ENCODE measurements around the gene PAPPA2. TPM values are rescaled to one million over a fixed set of nuclear protein-coding genes. Genes with fewer than 3 reads are reported as not detected.
"Not testable (repeated sequence)": the region's sequence is repeated elsewhere in the genome, so short reads cannot be mapped to it uniquely, and the experiment has no call there.

The PAPPA2 gene
- total RNA-seq, 2 experiments from 2014 or later: 0.03 TPM; not detected in 1

DNA sequence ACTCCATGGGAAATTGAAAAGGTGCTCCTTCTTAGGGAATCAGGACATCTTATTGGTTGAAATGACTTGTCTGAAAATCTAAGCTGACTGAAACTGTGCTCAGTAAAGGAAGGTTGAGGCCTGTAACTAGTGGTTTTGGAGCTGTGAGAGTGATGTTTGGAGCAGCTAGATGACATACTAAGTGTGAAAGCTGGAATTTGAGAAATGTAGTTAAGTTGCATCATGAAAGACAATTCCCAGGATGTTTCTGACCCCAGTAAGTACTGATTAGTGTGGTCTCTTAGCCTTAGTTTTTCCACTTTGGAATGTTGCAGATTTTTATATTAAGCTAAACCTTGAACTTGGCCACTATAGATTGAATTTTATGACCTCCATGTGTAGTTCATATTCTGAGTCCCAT is 154.9 kb downstream of the PAPPA2 start:
- no peaks in the 10 kb centered on the region for H3K27me3 Mint-ChIP-seq
- no peaks in the 10 kb centered on the region for H3K9me3 Mint-ChIP-seq

DNA sequence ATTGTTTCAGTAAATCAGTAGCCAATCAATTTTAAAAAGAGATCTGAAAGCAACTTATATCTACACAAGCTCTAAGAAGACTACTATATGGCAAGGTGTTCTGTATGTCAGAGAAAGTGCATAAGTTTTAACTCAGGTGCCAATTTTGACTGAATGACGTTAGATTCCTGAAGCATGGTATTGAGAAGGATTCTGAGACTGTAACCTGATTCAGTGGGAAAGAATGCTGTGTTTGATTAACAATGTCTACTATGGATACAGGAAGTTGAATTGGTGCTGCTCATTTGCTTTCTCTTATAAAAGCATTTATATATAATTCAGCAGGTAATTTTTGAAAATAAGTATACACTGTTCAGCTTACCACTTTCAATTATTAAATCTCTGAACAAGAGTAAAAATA is 156.3 kb downstream of the PAPPA2 start:
- Mint-ChIP-seq H3K4me1 (no peaks in the 10 kb centered on the region), H3K27ac (no peak overlapping the region), H3K4me3 (no peak overlapping the region), H3K27me3 (no peaks in the 10 kb centered on the region), H3K36me3 (no peaks in the 10 kb centered on the region), H3K9me3 (no peaks in the 10 kb centered on the region)
- no peak for DNase-seq
- no peak for ATAC-seq (ENCODE audit: low read depth)
- POLR2A ChIA-PET: no interaction called here

More for the DNA sequence above, 154.9 kb downstream of the PAPPA2 start:
- no peak overlapping the region for H3K4me3 Mint-ChIP-seq
- H3K4me1 Mint-ChIP-seq: no peaks in the 10 kb centered on the region
- H3K27ac Mint-ChIP-seq: no peak overlapping the region
- no peak for DNase-seq
- POLR2A ChIA-PET: no interaction called here
- no peaks in the 10 kb centered on the region for H3K36me3 Mint-ChIP-seq
- no peak for ATAC-seq (ENCODE audit: low read depth)

DNA sequence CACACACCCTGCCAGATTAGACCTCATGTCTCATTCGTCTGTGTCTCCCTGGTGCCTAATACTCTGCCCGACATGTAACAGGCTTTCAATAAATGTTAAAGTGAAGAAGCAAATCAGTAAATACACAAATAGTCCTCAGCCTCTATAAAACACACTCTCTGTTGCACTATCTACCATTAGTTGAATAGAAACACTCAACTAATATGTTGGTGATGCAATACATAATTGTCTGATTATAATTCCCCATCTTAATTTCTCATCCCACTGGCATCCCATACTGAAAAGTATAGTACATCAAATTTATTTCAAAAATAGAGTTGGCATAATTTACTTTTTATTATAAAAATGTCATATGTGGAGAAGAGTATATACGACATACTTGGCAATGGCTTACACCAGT is 162.4 kb downstream of the PAPPA2 start:
- Mint-ChIP-seq H3K4me3 (no peak overlapping the region), H3K36me3 (no peaks in the 10 kb centered on the region), H3K9me3 (no peaks in the 10 kb centered on the region), H3K4me1 (no peaks in the 10 kb centered on the region), H3K27me3 (no peaks in the 10 kb centered on the region), H3K27ac (no peak overlapping the region)
- POLR2A ChIA-PET: no interaction called here
- DNase-seq (no peak), ATAC-seq (ENCODE audit: low read depth) (no peak)

DNA sequence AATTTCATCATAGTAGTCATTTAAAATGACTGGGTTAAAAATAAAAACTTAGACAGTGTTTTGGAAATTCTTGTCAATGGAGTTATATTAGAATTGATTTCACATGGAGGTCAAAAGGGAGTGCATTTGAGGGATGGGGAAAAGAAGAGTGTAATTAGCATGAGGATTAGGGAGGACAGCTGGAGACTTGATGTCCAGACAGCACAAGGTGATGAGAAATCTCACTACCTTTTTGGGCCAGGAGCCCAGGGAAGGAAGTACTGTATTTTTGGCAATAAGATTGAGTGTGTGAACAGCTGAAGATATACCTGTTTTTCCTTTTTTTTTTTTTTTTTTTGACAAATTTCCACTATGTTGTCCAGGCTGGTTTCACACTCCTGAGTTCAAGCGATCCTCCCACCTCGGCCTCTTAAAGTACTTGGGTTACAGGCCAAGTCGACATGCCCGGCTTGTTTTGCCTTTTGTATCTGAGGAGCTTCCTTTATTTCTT is 163.6 kb downstream of the PAPPA2 start:
- Mint-ChIP-seq H3K36me3 (no peaks in the 10 kb centered on the region), H3K9me3 (no peaks in the 10 kb centered on the region), H3K27ac (no peak overlapping the region), H3K4me1 (no peaks in the 10 kb centered on the region), H3K4me3 (no peak overlapping the region), H3K27me3 (no peaks in the 10 kb centered on the region)
- ATAC-seq (ENCODE audit: low read depth): no peak
- no peak for DNase-seq
- POLR2A ChIA-PET: no interaction called here

DNA sequence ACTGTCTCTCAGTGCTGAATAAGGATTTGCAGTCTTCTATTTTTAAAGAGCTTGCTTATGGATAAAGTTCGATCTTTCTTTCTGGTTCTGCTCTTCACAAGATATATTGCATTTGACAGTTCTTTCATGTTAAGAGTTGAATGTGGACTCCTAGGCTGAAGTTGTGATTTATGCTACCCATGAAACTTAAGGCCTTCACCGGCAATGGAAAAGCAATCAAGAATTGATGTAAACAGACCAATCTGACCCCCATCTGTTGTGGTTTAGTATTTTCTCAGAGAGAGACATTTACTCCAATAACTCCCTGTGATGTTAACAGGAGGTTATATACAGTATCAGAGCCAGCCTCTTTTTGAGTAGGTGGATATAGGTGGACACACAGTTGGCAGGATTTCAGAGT is 165.8 kb downstream of the PAPPA2 start:
- Mint-ChIP-seq H3K27ac (no peak overlapping the region), H3K27me3 (no peaks in the 10 kb centered on the region), H3K4me3 (no peak overlapping the region), H3K36me3 (no peaks in the 10 kb centered on the region), H3K4me1 (no peaks in the 10 kb centered on the region), H3K9me3 (no peaks in the 10 kb centered on the region)
- POLR2A ChIA-PET: no interaction called here
- no peak for ATAC-seq (ENCODE audit: low read depth)
- DNase-seq: no peak

DNA sequence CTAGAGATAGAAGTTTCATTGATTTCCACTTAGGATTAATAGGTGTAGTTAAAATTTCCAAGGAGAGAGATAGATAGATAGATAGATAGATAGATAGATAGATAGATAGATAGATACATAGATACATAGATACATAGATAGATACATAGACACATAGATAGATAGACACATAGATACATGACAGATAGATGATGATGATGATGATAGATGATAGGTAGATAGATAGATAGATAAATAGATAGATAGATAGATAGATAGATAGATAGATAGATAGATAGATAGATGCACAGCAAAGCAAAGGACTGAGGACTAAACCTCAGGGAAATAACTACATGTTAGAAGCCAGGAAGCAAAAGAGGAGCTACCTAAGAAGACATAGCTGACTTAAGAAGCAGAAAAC is 171.8 kb downstream of the PAPPA2 start:
- H3K4me1 Mint-ChIP-seq; H3K9me3 Mint-ChIP-seq; ATAC-seq (ENCODE audit: low read depth); POLR2A ChIA-PET; DNase-seq; H3K27ac Mint-ChIP-seq; H3K36me3 Mint-ChIP-seq; H3K27me3 Mint-ChIP-seq; H3K4me3 Mint-ChIP-seq: not testable (repeated sequence)

DNA sequence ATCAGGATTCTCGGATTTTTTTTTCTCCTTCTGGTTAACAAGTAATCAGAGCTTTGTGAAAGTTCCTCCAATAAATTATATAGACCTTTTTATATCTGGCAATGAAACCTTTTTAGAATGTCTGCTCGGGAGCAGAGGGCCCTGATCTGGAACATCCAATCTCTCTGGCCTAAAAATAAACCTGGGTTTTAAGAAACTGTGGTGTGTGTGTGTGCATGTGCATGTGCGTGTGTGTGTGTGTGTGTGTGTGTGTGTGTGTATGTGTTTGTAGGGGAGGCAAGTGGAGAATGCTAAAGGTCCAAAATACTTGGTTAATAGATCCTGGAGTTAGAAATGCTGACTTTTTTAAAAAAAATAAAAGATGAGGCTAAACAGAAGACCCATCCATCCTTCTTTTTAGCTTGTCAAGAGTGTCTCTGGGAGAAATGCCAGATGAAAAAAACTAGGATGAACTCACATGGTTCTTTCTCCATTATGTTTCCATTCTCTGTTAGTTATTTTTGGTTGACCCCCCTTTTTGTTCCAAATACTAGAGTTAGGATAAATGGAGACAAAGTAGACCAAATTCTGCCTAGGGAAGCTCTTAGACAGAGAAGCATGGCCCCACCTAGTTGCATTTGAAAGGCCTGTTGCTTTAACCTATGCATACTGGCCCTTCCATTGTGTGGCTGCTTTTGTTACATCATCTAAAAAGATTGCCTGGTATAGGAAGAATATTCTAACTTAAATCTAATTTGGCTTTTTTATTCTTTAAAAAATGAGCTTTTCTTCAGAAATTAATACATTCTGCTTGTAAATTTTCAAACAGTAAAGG is 175.9 kb downstream of the PAPPA2 start:
- ATAC-seq (ENCODE audit: low read depth): no peak

DNA sequence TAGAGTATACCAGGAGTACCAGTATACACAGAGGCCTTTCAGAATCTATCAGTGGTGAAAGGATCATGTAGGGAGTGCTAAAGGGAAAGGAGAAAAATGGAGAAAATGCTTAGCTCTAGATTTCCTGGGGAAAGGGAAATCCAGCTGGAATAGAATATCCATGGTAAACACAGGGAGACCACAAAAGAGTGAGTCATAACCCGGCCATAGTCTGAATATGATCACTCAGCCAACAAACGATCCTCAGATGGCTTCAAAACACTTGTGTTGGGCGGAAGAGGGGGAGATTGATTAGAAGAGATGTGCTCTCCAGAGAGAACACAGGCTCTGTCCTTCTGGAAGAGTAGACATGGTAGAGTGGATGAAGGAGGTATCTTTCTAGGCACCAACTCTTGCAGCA is 180.6 kb downstream of the PAPPA2 start:
- Mint-ChIP-seq H3K36me3 (no peaks in the 10 kb centered on the region), H3K27me3 (no peaks in the 10 kb centered on the region), H3K9me3 (no peaks in the 10 kb centered on the region), H3K27ac (no peak overlapping the region), H3K4me1 (no peaks in the 10 kb centered on the region), H3K4me3 (no peak overlapping the region)
- no peak for DNase-seq
- POLR2A ChIA-PET: no interaction called here
- no peak for ATAC-seq (ENCODE audit: low read depth)

More for the DNA sequence above, 175.9 kb downstream of the PAPPA2 start:
- no peak overlapping the region for H3K4me3 Mint-ChIP-seq
- H3K9me3 Mint-ChIP-seq: no peaks in the 10 kb centered on the region
- no peaks in the 10 kb centered on the region for H3K27me3 Mint-ChIP-seq
- DNase-seq: no peak
- no peak overlapping the region for H3K27ac Mint-ChIP-seq
- POLR2A ChIA-PET: no interaction called here
- no peaks in the 10 kb centered on the region for H3K4me1 Mint-ChIP-seq
- no peaks in the 10 kb centered on the region for H3K36me3 Mint-ChIP-seq

DNA sequence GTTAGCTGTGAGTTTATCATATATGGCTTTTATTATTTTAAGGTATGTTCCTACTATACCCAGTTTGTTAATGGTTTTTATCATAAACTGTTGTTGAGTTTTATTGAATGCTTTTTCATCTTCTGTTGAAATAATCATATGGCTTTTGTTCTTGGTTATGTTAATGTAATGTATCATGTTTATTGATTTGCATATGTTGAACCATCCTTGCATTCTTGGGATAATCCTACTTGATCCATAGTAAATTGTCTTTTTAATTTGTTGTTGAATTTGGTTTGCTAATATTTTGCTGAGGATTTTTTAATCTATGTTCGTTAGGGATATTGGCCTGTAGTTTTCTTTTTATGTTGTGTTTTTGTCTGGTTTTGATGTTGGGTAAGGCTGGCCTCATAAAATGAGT is 185.6 kb downstream of the PAPPA2 start:
- Mint-ChIP-seq H3K36me3 (no peaks in the 10 kb centered on the region), H3K4me1 (no peaks in the 10 kb centered on the region), H3K4me3 (no peak overlapping the region), H3K9me3 (peaks cover 7% of the 10 kb centered on the region), H3K27me3 (no peaks in the 10 kb centered on the region), H3K27ac (no peak overlapping the region)
- ATAC-seq (ENCODE audit: low read depth) (no peak), DNase-seq (no peak)
- POLR2A ChIA-PET: no interaction called here

DNA sequence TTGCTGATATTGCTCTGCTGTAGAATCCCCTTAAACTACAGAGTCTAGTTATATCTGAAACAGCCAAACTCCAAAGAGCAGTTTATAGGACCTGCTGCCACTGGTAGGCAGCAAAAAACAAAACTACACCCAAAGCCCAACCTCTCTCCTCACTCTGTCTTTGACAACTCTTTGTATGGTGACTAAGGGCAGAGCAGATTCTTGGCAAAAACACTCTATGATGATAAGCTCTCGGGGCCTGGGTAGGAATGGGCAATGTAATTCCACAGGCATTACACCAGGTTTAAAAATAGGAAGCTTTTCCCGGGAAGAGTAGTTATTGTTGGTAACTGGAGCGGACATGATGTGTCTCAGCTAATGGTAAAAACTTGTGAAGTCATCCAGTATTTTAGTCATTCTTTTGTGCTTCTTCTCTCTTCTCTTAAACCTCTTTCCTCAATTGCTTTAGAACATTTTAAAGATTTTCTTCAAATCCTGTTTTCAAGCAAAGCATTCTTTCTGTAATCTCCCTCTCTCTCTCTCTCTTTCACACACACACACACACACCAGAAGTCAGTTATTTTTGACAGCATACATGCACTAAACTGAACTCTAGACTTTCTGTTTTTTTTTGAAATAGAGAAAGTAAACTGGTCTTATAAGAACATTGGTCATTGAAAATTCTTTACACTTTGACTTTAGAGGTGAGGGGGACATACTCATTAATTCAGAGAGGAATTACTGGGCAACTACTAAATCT is 193.5 kb downstream of the PAPPA2 start:
- ATAC-seq (ENCODE audit: low read depth) (no peak), DNase-seq (no peak)
- peaks cover 9% of the 10 kb centered on the region for H3K9me3 Mint-ChIP-seq
- H3K4me1 Mint-ChIP-seq: no peaks in the 10 kb centered on the region
- no peak overlapping the region for H3K27ac Mint-ChIP-seq
- no peaks in the 10 kb centered on the region for H3K27me3 Mint-ChIP-seq
- no peaks in the 10 kb centered on the region for H3K36me3 Mint-ChIP-seq
- H3K4me3 Mint-ChIP-seq: no peak overlapping the region
- POLR2A ChIA-PET: no interaction called here

DNA sequence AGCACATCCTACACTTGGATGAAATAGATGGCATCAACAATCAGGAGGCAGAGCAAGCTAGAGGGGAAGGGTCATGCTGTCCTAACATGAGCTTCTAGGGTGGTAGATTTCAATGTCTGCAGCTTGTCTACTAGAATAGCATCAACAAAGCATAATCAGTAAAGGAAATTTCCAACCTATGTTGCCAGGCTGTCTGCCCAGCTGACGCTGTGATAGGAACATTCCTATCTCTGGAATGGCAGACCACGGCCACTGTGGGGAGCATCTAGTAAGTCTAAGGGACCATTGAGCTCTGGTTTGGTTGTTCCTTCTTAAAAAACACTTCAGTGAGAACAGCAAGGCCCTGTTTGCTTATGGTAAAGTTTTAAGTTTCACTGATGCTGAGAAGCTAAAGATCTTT is 206.8 kb downstream of the PAPPA2 start:
- Mint-ChIP-seq H3K9me3 (no peaks in the 10 kb centered on the region), H3K27me3 (no peaks in the 10 kb centered on the region), H3K36me3 (no peaks in the 10 kb centered on the region), H3K4me3 (no peak overlapping the region), H3K27ac (no peak overlapping the region), H3K4me1 (no peaks in the 10 kb centered on the region)
- no peak for DNase-seq
- no peak for ATAC-seq (ENCODE audit: low read depth)
- POLR2A ChIA-PET: no interaction called here

DNA sequence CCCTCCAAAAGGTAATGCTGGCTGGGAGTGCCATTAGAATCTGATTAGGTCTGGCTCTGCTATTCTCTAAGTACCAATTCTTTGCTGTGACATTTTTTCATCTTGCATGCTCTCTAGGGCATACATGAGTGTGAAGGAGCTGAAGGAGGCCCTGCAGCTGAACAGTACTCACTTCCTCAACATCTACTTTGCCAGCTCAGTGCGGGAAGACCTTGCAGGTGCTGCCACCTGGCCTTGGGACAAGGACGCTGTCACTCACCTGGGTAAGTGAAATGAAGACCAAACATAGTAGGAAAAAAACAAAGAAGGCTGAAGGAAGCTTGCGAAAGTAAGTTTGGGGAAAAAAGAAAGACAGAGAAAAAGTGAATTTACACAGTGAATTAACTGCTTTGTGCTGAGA is 207.9 kb downstream of the PAPPA2 start:
- DNase-seq: no peak
- Mint-ChIP-seq H3K9me3 (no peaks in the 10 kb centered on the region), H3K36me3 (no peaks in the 10 kb centered on the region), H3K27me3 (no peaks in the 10 kb centered on the region), H3K27ac (no peak overlapping the region), H3K4me3 (no peak overlapping the region), H3K4me1 (no peaks in the 10 kb centered on the region)
- no peak for ATAC-seq (ENCODE audit: low read depth)
- POLR2A ChIA-PET: no interaction called here

DNA sequence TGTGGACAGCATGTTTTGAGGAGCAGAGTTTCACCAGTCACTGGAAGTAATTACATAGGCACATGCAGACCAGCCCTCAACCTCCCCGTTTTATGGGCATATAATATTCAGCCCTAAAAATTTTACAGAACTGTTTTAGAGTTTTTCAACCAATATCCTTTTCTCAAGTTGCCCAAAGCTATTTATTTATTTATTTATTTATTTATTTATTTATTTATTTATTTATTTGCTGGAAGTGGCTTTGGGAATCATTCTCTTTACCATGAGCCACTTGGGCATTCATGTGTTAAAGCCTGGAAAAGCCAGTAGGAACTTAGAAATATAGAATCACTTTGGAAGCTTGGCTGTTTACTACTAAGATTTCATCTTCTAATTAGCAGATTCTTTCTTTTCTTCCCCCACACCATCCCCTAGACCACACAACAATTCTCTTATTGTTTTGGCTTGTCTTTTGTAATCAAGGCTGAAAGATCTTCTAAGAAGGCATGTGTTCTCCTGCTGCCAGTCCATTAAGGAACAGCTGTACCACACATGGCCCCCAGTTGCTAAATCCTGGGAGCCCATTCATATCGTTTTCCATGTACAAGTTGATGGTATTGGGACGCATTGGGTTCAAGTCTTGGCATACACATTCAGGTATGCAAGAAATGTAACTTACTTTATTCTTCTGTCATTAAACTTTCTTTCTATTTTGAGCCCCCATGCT is 220.0 kb downstream of the PAPPA2 start:
- Mint-ChIP-seq H3K27ac (no peak overlapping the region), H3K4me3 (no peak overlapping the region), H3K36me3 (no peaks in the 10 kb centered on the region), H3K9me3 (no peaks in the 10 kb centered on the region), H3K4me1 (no peaks in the 10 kb centered on the region), H3K27me3 (peaks cover 1% of the 10 kb centered on the region)
- ATAC-seq (ENCODE audit: low read depth): no peak
- no peak for DNase-seq
- POLR2A ChIA-PET: no interaction called here

Data from activated naive CD8-positive, alpha-beta T cell treated with anti-CD3 and anti-CD28 coated beads, Interleukin-2, amount 10 ng/mL, durations not matched to agents 7 days and 5 days (primary cell).